ENCODE data around the gene FAM151A.

DNA sequence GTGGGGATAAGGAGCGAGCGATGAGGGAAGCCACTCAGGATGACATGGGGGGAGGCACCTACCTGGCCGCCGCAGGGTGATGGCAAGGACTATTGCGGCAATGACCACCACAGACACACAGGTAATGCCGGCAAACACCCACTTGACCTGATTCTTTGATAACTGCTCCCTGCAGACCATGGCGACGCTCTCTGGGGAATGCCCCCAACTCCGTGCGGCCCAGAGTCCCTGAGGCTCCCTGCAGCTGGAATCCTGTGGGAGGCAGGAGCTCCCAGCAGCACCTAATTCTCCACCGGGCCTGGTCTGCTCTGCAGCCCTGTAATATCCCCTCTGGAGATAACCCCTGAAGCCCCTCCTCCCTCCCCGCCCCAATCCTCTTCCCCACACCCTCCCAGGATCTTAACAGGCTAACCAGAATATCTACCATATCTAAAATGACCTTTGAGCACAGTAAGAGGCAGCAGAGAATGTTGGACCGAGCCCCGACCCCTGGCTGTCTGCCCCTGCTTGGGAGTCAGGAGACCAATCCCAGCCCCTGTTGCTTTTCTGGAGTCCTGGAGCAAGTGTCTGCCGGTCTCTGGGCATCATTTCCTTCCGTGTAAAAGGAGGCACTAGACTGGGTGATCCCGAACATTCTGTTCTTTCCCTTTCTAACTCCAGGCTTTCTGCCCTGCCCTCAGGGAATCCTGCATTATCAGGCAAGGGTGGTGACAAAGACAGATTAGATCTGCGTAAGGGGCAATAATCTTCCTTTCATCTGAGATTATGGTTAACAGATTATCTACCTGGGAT lies at the start of gene FAM151A:
- TF ChIP-seq, protein P1, sequence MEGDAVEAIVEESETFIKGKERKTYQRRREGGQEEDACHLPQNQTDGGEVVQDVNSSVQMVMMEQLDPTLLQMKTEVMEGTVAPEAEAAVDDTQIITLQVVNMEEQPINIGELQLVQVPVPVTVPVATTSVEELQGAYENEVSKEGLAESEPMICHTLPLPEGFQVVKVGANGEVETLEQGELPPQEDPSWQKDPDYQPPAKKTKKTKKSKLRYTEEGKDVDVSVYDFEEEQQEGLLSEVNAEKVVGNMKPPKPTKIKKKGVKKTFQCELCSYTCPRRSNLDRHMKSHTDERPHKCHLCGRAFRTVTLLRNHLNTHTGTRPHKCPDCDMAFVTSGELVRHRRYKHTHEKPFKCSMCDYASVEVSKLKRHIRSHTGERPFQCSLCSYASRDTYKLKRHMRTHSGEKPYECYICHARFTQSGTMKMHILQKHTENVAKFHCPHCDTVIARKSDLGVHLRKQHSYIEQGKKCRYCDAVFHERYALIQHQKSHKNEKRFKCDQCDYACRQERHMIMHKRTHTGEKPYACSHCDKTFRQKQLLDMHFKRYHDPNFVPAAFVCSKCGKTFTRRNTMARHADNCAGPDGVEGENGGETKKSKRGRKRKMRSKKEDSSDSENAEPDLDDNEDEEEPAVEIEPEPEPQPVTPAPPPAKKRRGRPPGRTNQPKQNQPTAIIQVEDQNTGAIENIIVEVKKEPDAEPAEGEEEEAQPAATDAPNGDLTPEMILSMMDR (optimal IDR thresholded peaks at IDR 0.05 in 1 of 3, IDR thresholded peaks at IDR 0.05 in 1 of 3, conservative IDR thresholded peaks at IDR 0.05 in 1 of 3; ENCODE audit: extremely low read depth in 1 of 3, insufficient read depth in 2 of 3, low read length in 3 of 3): no peak
- no peak for TF ChIP-seq EZH2 (IDR thresholded peaks at IDR 0.05; ENCODE audit: low read length)

Data from keratinocyte (primary cell).